WI38 (cell line): Measurements from ENCODE around the gene CCDC116.
"Not testable (repeated sequence)": the region's sequence is repeated elsewhere in the genome, so short reads cannot be mapped to it uniquely, and the experiment has no call there.

Experiments used
- H3K4me3 ChIP-seq: 2 replicates; pipeline ENCODE4 v1.5.1; 2011; ENCODE audit warnings: low read depth, mild to moderate bottlenecking, control low read depth, low read length
- TF ChIP-seq, protein P1 (sequence below): IDR thresholded peaks from 2 replicates; pipeline ENCODE4 v1.5.1; 2012; ENCODE audit warnings: low read depth, mild to moderate bottlenecking, control low read depth, low read length

Gene CCDC116

DNA sequence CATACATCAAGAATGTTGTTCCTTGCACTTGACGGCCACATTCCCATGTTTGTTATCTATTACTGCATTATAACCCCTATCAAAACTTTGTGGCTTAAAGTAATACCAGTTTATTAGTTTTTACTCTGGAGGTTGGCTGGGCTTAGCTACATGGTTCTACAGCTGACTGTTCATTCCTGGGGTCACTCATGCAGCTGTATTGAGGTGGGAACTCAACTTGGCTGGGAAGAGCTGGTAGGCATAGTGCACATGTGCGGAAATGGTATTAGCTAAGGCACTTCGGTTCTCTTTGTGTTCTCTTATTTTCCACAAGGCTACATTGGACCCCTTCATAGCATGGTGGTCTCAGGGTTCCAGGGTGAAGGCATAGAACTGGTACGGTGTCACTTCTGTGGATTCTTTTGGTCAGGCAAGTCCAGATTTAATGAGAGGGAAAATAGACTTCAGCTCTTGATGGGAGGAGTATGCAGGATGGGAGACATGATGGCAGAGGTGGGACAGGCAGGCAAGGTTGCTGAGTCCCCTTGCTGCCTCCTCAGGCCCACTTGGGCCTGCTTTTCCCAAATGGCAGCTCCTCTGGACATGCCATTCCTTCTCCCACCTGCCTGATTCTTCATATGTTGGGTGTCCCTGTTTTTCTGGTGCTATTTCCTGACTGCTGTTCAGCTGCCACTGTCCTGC, 18.9 kb upstream of the CCDC116 start:
- H3K4me3 ChIP-seq = no peak overlapping the region
- TF ChIP-seq, protein P1, sequence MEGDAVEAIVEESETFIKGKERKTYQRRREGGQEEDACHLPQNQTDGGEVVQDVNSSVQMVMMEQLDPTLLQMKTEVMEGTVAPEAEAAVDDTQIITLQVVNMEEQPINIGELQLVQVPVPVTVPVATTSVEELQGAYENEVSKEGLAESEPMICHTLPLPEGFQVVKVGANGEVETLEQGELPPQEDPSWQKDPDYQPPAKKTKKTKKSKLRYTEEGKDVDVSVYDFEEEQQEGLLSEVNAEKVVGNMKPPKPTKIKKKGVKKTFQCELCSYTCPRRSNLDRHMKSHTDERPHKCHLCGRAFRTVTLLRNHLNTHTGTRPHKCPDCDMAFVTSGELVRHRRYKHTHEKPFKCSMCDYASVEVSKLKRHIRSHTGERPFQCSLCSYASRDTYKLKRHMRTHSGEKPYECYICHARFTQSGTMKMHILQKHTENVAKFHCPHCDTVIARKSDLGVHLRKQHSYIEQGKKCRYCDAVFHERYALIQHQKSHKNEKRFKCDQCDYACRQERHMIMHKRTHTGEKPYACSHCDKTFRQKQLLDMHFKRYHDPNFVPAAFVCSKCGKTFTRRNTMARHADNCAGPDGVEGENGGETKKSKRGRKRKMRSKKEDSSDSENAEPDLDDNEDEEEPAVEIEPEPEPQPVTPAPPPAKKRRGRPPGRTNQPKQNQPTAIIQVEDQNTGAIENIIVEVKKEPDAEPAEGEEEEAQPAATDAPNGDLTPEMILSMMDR = no peak

DNA sequence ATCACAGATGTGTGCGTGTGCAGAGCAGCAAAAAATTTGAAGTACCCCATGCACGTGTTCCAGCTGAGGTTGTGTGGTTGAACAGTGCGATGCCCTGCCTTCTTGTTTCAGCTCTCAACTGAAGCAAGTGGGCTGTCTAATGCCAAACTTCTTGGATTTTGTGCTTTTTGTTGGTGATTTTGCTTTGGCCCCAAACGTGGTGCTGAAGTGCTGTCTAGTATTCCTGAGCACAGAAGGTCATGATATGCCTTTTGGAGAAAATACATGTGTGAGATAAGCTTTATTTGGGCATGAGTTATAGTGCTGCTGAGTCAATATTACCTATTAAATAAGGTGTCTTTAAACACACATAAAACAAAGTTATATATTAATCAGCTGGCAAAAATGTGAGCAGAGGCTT, 16.8 kb upstream of the CCDC116 start:
- TF ChIP-seq, protein P1 = no peak
- H3K4me3 ChIP-seq = no peak overlapping the region

DNA sequence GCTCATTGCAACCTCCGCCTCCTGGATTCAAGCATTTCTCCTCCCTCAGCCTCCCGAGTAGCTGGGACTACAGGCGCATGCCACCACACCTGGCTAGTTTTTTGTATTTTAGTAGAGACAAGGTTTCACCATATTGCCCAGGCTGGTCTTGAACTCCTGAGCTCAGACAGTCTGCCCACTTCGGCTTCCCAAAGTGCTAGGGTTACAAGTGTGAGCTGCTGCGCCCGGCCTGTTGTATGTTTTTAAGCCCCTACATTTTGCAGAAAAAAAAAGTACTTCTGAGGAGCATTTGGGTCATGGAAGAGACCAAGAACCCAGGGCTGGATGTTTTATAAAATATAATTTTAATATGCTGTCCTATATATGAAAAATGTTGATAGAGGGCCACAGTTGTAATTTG, 15.2 kb upstream of the CCDC116 start:
- not testable (repeated sequence) for H3K4me3 ChIP-seq

DNA sequence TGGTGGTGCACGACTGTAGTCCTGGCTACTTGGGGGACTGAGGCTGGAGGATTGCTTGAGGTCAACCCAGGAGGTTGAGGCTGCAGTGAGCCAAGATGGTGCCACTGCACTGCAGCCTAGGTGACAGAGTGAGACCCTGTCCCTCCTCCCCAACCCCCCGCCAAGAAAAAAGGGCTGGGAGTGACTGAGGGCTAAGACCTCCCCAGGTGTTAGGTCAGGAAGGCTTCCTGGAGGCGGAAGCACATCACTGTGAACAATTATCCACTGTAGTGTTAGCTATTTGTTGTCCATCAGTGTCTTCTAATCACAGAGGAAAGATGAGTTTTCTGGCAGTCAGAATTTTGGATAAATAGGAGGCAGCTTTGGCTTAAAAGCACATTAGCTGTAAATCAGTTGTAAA, 11.5 kb upstream of the CCDC116 start:
- TF ChIP-seq, protein P1 = no peak
- H3K4me3 ChIP-seq = no peak overlapping the region

DNA sequence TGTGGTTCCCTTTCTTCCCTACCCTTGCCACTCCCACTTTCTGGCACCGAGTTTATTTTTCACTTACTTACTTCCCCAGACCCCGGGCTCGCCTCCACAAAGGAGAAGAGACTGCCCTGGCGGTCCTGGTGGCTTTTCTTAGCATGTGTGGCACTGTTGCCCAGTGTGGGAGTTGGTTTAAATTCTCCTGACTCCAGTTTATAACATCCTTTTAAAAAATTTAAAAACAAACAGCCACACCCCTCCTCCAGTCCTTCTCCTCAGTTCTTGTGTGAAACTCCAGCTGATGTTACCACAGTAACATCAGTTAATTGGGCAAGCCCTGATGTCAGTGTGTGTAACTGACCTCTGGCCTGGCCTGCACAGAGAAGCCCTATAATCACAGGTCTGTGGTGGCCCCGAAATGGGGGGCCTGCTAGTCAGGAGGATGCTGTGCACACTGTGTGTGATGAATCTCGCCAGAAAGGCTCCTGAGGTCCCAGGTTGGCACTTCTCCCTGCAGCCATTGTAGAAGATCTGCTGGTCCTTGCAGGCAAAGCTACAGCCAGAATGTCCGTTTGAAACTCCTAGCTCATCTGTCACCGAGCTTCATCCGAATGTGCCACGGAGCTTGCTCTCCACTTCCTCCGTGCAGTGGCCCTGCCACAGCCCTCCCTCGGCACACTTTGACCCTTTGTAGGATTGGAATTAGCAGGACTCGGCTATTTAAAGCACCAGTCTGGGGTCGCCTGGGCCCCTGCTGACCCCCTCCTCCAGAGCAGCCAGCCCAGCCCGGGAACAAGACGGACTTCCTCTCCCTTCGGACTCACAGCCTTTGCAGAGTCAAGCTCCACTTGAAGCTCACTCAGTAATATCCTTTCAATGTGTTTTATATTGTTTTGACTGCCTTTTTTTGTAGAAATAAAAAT, 10.3 kb upstream of the CCDC116 start:
- no peak overlapping the region for H3K4me3 ChIP-seq
- TF ChIP-seq, protein P1 = no peak

DNA sequence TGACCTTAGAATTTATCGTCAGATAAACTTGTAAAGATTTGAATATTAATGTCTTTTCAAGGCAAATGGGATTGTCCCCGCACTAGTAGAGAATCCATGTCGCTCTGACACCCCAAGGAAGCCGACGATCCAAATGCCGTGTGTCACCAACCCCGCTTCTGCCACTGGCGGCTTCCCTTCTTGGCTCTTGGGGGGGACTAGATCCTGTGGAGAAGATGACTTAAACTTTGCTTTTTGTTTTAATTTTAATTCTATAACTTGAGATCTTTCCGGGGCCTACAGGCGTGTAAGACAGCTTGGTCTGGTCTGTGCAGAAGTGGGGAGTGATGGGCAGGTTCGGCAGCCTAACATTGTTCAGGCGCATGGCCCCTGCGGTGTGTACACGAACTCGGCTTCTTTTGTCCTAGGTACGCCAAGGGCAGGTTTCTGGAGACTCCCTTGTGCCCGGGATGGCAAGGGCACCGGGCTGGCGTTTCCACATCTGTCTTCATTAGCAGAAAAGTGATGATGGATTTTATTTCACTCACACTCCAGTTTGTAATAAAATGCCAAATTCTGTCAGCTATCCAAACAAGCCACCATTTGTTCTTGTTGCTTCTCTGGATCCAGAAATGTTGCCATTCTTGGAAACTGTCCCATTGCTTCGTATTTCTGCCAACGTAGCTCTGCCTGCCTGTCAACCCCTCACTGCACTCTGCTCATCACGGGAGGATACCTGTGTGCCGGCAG, 9.5 kb upstream of the CCDC116 start:
- TF ChIP-seq, protein P1 = no peak
- no peak overlapping the region for H3K4me3 ChIP-seq

DNA sequence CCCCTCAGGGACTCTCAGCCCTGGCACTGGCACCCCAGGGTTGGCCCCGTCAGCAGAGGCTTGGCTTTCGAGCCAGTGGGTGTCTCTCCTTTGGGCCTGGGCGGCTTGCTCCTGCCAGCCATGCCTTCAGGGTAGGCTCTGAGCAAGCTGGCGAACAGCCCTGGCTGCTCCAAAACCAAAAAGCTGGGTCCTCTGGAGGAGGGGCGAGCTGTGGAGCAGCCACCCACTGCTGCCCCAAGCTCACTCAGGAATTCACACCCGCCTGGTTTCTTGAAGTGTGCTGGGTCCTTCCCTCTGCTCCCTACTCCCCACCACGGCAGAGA, 9.0 kb upstream of the CCDC116 start:
- H3K4me3 ChIP-seq = no peak overlapping the region
- TF ChIP-seq, protein P1 = no peak
